SK-N-SH treated with all-trans-retinoic acid at 6 μM for 48 hours (cell line): ENCODE measurements around the gene SARDH.

ENCODE experiments used
- ATAC-seq: fragments of 200-7000 bp; cut with Tn5 transposase; 3 replicates; pipeline ENCODE4 v1.9.1; 2020; ENCODE audit warnings: mild to moderate bottlenecking, moderate library complexity
- ARNTL ChIP-seq: fragments of 450-650 bp; formaldehyde crosslinking; IDR thresholded peaks from 2 replicates; pipeline ENCODE4 v1.5.0; 2020; ENCODE audit warnings: low read depth, mild to moderate bottlenecking, moderate library complexity, borderline replicate concordance
- BACH2 ChIP-seq: fragments of 250-450 bp; sonication (Bioruptor Pico); IDR thresholded peaks from 2 replicates; pipeline ENCODE4 v1.9.0; 2021; ENCODE audit warnings: mild to moderate bottlenecking, borderline replicate concordance
- CREB5 ChIP-seq: fragments of 250-450 bp; sonication (Bioruptor Pico); IDR thresholded peaks from 2 replicates; pipeline ENCODE4 v1.5.1; 2020; ENCODE audit warnings: low read depth, mild to moderate bottlenecking, moderate library complexity
- CSDC2 ChIP-seq: fragments of 250-450 bp; sonication (Bioruptor Pico); IDR thresholded peaks from 2 replicates; pipeline ENCODE4 v1.5.0; 2020; ENCODE audit warnings: mild to moderate bottlenecking, moderate library complexity
- CSRNP3 ChIP-seq: fragments of 250-450 bp; sonication (Bioruptor Pico); IDR thresholded peaks from 2 replicates; pipeline ENCODE4 v1.5.1; 2021; ENCODE audit warnings: mild to moderate bottlenecking, moderate library complexity
- ESRRG ChIP-seq: fragments of 250-450 bp; sonication (Bioruptor Pico); IDR thresholded peaks from 2 replicates; pipeline ENCODE4 v1.6.1; 2021; ENCODE audit warnings: mild to moderate bottlenecking
- GLIS3 ChIP-seq: fragments of 250-450 bp; sonication (Bioruptor Pico); IDR thresholded peaks from 2 replicates; pipeline ENCODE4 v1.5.0; 2020; ENCODE audit warnings: mild to moderate bottlenecking, moderate library complexity
- ISL1 ChIP-seq: fragments of 250-450 bp; sonication (Bioruptor Pico); IDR thresholded peaks from 2 replicates; pipeline ENCODE4 v2.1.2; 2022; ENCODE audit warnings: mild to moderate bottlenecking, moderate library complexity
- OSR1 ChIP-seq: fragments of 250-450 bp; sonication (Bioruptor Pico); IDR thresholded peaks from 2 replicates; pipeline ENCODE4 v1.8.0; 2022; ENCODE audit warnings: moderate library complexity, mild to moderate bottlenecking, inconsistent platforms
- PATZ1 ChIP-seq: fragments of 250-450 bp; sonication (Bioruptor Pico); IDR thresholded peaks from 2 replicates; pipeline ENCODE4 v1.8.0; 2020; ENCODE audit warnings: mild to moderate bottlenecking, moderate library complexity, borderline replicate concordance
- POU6F1 ChIP-seq: fragments of 250-450 bp; sonication (Bioruptor Pico); IDR thresholded peaks from 2 replicates; pipeline ENCODE4 v1.8.0; 2021; ENCODE audit warnings: low read depth, mild to moderate bottlenecking, moderate library complexity, borderline replicate concordance
- RARB ChIP-seq: fragments of 250-450 bp; sonication (Bioruptor Pico); IDR thresholded peaks from 2 replicates; pipeline ENCODE4 v1.8.0; 2021; ENCODE audit warnings: mild to moderate bottlenecking, moderate library complexity
- SNAI2 ChIP-seq: fragments of 250-450 bp; sonication (Bioruptor Pico); IDR thresholded peaks from 2 replicates; pipeline ENCODE4 v1.5.0; 2020; ENCODE audit warnings: mild to moderate bottlenecking, moderate library complexity
- TCF4 ChIP-seq: fragments of 250-450 bp; sonication (Bioruptor Pico); IDR thresholded peaks from 2 replicates; pipeline ENCODE4 v1.8.0; 2021; ENCODE audit warnings: mild to moderate bottlenecking, moderate library complexity, borderline replicate concordance
- TOX ChIP-seq: fragments of 250-450 bp; sonication (Bioruptor Pico); IDR thresholded peaks from 2 replicates; pipeline ENCODE4 v1.8.0; 2021; ENCODE audit warnings: mild to moderate bottlenecking, moderate library complexity, borderline replicate concordance
- TSHZ2 ChIP-seq: fragments of 250-450 bp; sonication (Bioruptor Pico); IDR thresholded peaks from 2 replicates; pipeline ENCODE4 v1.5.0; 2020; ENCODE audit warnings: mild to moderate bottlenecking, moderate library complexity
- ZFP3 ChIP-seq: fragments of 250-450 bp; sonication (Bioruptor Pico); IDR thresholded peaks from 2 replicates; pipeline ENCODE4 v1.5.0; 2020; ENCODE audit warnings: mild to moderate bottlenecking, moderate library complexity
- ZFP30 ChIP-seq: fragments of 450-650 bp; formaldehyde crosslinking; IDR thresholded peaks from 2 replicates; pipeline ENCODE4 v1.5.0; 2022; ENCODE audit warnings: mild to moderate bottlenecking, moderate library complexity
- ZNF565 ChIP-seq: fragments of 450-650 bp; formaldehyde crosslinking; conservative IDR thresholded peaks from 2 replicates; pipeline ENCODE4 v1.5.0; 2020; ENCODE audit warnings: low read depth, mild to moderate bottlenecking, moderate library complexity
- ZNF8 ChIP-seq: fragments of 450-650 bp; formaldehyde crosslinking; IDR thresholded peaks from 2 replicates; pipeline ENCODE4 v1.5.0; 2020; ENCODE audit warnings: mild to moderate bottlenecking, moderate library complexity

The SARDH gene

GRCh38 chr9:133700819-133701320, 37.3 kb downstream of the SARDH start:
- ATAC-seq: no peak; the same call in 2 of the 3 replicates

GRCh38 chr9:133699546-133699945, 38.6 kb downstream of the SARDH start:
- TF ChIP-seq CSRNP3 (CRISPR knock-in tag): no peak
- no peak for TF ChIP-seq CSDC2 (CRISPR knock-in tag)
- no peak for TF ChIP-seq TCF4 (CRISPR knock-in tag)
- TF ChIP-seq PATZ1 (CRISPR knock-in tag): no peak
- no peak for TF ChIP-seq ZNF8 (CRISPR knock-in tag)
- TF ChIP-seq ZFP3 (CRISPR knock-in tag): no peak
- TF ChIP-seq CREB5 (CRISPR knock-in tag): no peak
- no peak for TF ChIP-seq TOX (CRISPR knock-in tag)
- no peak for TF ChIP-seq POU6F1 (CRISPR knock-in tag)
- TF ChIP-seq GLIS3 (CRISPR knock-in tag): no peak
- TF ChIP-seq ISL1 (CRISPR knock-in tag): no peak
- TF ChIP-seq ESRRG: no peak
- TF ChIP-seq ZNF565 (CRISPR knock-in tag): no peak
- TF ChIP-seq ARNTL (CRISPR knock-in tag): no peak
- no peak for TF ChIP-seq OSR1 (CRISPR knock-in tag)
- no peak for TF ChIP-seq BACH2 (CRISPR knock-in tag)
- no peak for ATAC-seq

More at GRCh38 chr9:133700819-133701320, 37.3 kb downstream of the SARDH start:
- no peak for TF ChIP-seq SNAI2 (CRISPR knock-in tag)
- no peak for TF ChIP-seq TSHZ2 (CRISPR knock-in tag)
- no peak for TF ChIP-seq ISL1 (CRISPR knock-in tag)
- no peak for TF ChIP-seq ZFP3 (CRISPR knock-in tag)

- TF ChIP-seq ARNTL (CRISPR knock-in tag) (no peak), ZNF8 (CRISPR knock-in tag) (no peak), TCF4 (CRISPR knock-in tag) (no peak), SNAI2 (CRISPR knock-in tag) (no peak), BACH2 (CRISPR knock-in tag) (no peak), ZFP3 (CRISPR knock-in tag) (no peak), ISL1 (CRISPR knock-in tag) (no peak)
- no peak for ATAC-seq
Measured at GRCh38 chr9:133696071-133696472, 42.1 kb downstream of the SARDH start.

GRCh38 chr9:133694686-133695085, 43.5 kb downstream of the SARDH start:
- no peak for ATAC-seq
- TF ChIP-seq SNAI2 (CRISPR knock-in tag) (no peak), ZFP3 (CRISPR knock-in tag) (no peak), BACH2 (CRISPR knock-in tag) (no peak), CREB5 (CRISPR knock-in tag) (no peak), CSDC2 (CRISPR knock-in tag) (no peak), ZFP30 (CRISPR knock-in tag) (no peak), TCF4 (CRISPR knock-in tag) (no peak), PATZ1 (CRISPR knock-in tag) (no peak), OSR1 (CRISPR knock-in tag) (no peak), RARB (CRISPR knock-in tag) (no peak), POU6F1 (CRISPR knock-in tag) (no peak)
